B cell (primary cell): ENCODE results near the gene GBP2. TPM values are rescaled to one million over a fixed set of nuclear protein-coding genes. Genes with fewer than 3 reads are reported as not detected.

Source experiments
- ATAC-seq: fragments of 200-7000 bp; cut with Tn5 transposase; one replicate; pipeline ENCODE4 v1.10.0; 2021; ENCODE audit warnings: low read depth, mild to moderate bottlenecking, moderate number of reproducible peaks, moderate library complexity
- CTCF ChIA-PET: fragments of 350-600 bp; sonication (Branson Sonifier 250); formaldehyde crosslinking; loops from one replicate; lab custom pipeline; 2021; ENCODE audit warnings: antibody characterized with exemption, inconsistent platforms; lab: Charles Lee
- POLR2A ChIA-PET: fragments of 350-600 bp; sonication (Branson Sonifier 250); formaldehyde crosslinking; loops from one replicate; lab custom pipeline; 2021; ENCODE audit warnings: antibody characterized with exemption; lab: Charles Lee
- DNase-seq: peaks from one replicate; pipeline ENCODE4 v3.0.0; 2013
- H2AFZ ChIP-seq: 2 replicates; pipeline ENCODE4 v1.6.1; 2012; ENCODE audit warnings: mild to moderate bottlenecking, low read depth, low read length; ENCODE audit not compliant: insufficient read depth, poor library complexity, severe bottlenecking
- H3K27ac ChIP-seq, 2 donors: 1 replicate in 1 of 2; 2 replicates in 1 of 2; pipeline ENCODE4 v1.5.1; 2012 to 2013; ENCODE audit warnings: low read length in 2 of 2, mild to moderate bottlenecking in 2 of 2, moderate library complexity in 1 of 2
- H3K27me3 ChIP-seq, 4 experiments: fragments of 200-600 bp in 1 of 4; sonication (generic) in 1 of 4; replicated peaks in 1 of 4; 1 replicate in 2 of 4; 2 replicates in 2 of 4; pipeline versions ENCODE4 v1.6.1 to v1.7.0; 2013 to 2016; ENCODE audit warnings: low read length in 3 of 4, mild to moderate bottlenecking in 2 of 4, mixed read lengths in 1 of 4, moderate library complexity in 1 of 4; ENCODE audit not compliant: insufficient read depth in 4 of 4, control insufficient read depth in 3 of 4; ENCODE audit errors: control extremely low read depth in 1 of 4
- H3K36me3 ChIP-seq, 2 experiments: replicated peaks in 1 of 2; 1 replicate in 1 of 2; 2 replicates in 1 of 2; pipeline versions ENCODE4 v1.6.1 to v1.7.1; 2013; ENCODE audit warnings: low read length in 1 of 2; ENCODE audit not compliant: insufficient read depth in 2 of 2, control insufficient read depth in 1 of 2; ENCODE audit errors: control extremely low read depth in 1 of 2, extremely low read depth in 1 of 2
- H3K4me1 ChIP-seq, 2 donors: fragments of 200-600 bp in 1 of 2; sonication (generic) in 1 of 2; 1 replicate in 1 of 2; 2 replicates in 1 of 2; pipeline versions ENCODE4 v1.5.1 to v1.6.1; 2013 to 2017; ENCODE audit warnings: low read length in 2 of 2; ENCODE audit not compliant: control insufficient read depth in 2 of 2, insufficient read depth in 2 of 2
- H3K4me2 ChIP-seq: replicated peaks from 2 replicates; pipeline ENCODE3; 2012; ENCODE audit warnings: mild to moderate bottlenecking, low read depth, low read length; ENCODE audit not compliant: poor library complexity, severe bottlenecking
- H3K4me3 ChIP-seq, 5 experiments: fragments of 200-600 bp in 1 of 5; sonication (generic) in 1 of 5; 1 replicate in 3 of 5; 2 replicates in 2 of 5; pipeline versions ENCODE4 v1.5.1 to v1.7.0; 2011 to 2016; ENCODE audit warnings: low read length in 4 of 5, mild to moderate bottlenecking in 4 of 5, low read depth in 2 of 5, control low read depth in 1 of 5, moderate library complexity in 1 of 5; ENCODE audit not compliant: insufficient read depth in 1 of 5; ENCODE audit errors: control extremely low read depth in 1 of 5, extremely low read depth in 1 of 5
- H3K79me2 ChIP-seq: fragments of 200-600 bp; sonication (generic); one replicate; pipeline ENCODE4 v1.6.0; 2016; ENCODE audit warnings: low read length; ENCODE audit not compliant: control insufficient read depth, insufficient read depth
- H3K9ac ChIP-seq: fragments of 200-600 bp; sonication (generic); 2 replicates; pipeline ENCODE4 v1.6.1; 2017; ENCODE audit warnings: mild to moderate bottlenecking, low read length, moderate library complexity
- H3K9me3 ChIP-seq, 3 donors: one replicate each; pipeline versions ENCODE4 v1.6.1 to v1.7.1; 2013; ENCODE audit warnings: low read length in 2 of 3; ENCODE audit not compliant: control insufficient read depth in 2 of 3, insufficient read depth in 1 of 3; ENCODE audit errors: control extremely low read depth in 1 of 3
- H4K20me1 ChIP-seq: 2 replicates; pipeline ENCODE4 v1.6.0; 2012; ENCODE audit warnings: mild to moderate bottlenecking, low read length; ENCODE audit not compliant: insufficient read depth, control insufficient read depth, poor library complexity, severe bottlenecking
- H3K27ac Mint-ChIP-seq: one replicate; pipeline ENCODE4 v1.8.0; 2021; ENCODE audit warnings: mixed read lengths
- H3K27me3 Mint-ChIP-seq: one replicate; pipeline ENCODE4 v1.8.0; 2021; ENCODE audit warnings: mixed read lengths
- H3K4me1 Mint-ChIP-seq: one replicate; pipeline ENCODE4 v1.8.0; 2021; ENCODE audit warnings: mixed read lengths
- H3K4me3 Mint-ChIP-seq: one replicate; pipeline ENCODE4 v1.8.0; 2021; ENCODE audit warnings: mixed read lengths
- H3K9me3 Mint-ChIP-seq: one replicate; pipeline ENCODE4 v1.8.0; 2022; ENCODE audit warnings: mixed read lengths; ENCODE audit not compliant: insufficient read depth
- EZH2 ChIP-seq: IDR thresholded peaks from 2 replicates; pipeline ENCODE4 v1.6.1; 2012; ENCODE audit warnings: borderline replicate concordance, low read depth, mild to moderate bottlenecking, moderate library complexity, low read length; ENCODE audit not compliant: insufficient read depth, poor library complexity, severe bottlenecking
- WGBS: methylation state at CpG from one replicate; pipeline ENCODE4 v1.1.5; 2013; ENCODE audit warnings: missing lambda C conversion rate; ENCODE audit not compliant: insufficient coverage; 5-methylcytosine and 5-hydroxymethylcytosine counted together
- intact Hi-C: fragments of 100-400 bp; cut with micrococcal nuclease; formaldehyde crosslinking; loops from one replicate; pipeline ENCODE4 v1.10.0; 2022
- polyA plus RNA-seq: library from polyadenylated mRNA; depleted of rRNA; stranded (reverse); fragments of >200 nt; gene quantifications from 2 replicates; pipeline ENCODE4 v1.2.3, GENCODE V29; 2012
- total RNA-seq, 2 donors: library from RNA; stranded (reverse); fragments of 120-200 nt in 1 of 2; gene quantifications; 1 replicate in 1 of 2; 2 replicates in 1 of 2; pipeline versions ENCODE4 v1.2.3 to v1.2.4, GENCODE V29; 2013 to 2022
- TF ChIP-seq, protein P1 (sequence below): fragments of 200-600 bp; IDR thresholded peaks from one replicate; pipeline ENCODE4 v1.8.0; 2022; ENCODE audit warnings: antibody characterized with exemption, mild to moderate bottlenecking

Gene GBP2
- total and polyA plus RNA-seq, 2 donors (not counting 1 experiment from before 2014, with no cell fraction given), result 8.2 to 31.9 TPM

DNA sequence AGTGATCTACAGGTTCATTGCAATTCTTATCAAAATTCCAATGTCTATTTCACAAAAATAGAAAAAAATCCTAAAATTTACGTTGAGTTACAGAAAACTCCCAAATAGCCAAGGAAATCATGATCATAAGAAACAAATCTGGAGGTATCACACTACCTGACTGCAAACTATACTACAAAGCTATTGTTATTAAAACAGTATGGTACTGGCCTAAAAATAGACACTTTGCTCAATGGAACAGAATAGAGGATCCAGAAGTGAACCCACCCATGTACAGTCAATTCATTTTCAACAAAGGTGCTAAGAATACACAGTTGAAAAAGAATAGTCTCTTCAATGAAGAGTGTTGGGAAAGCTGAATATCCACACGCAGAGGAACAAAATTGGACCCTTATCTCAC is 30.2 kb downstream of the GBP2 start:
- Mint-ChIP-seq H3K9me3 (peaks cover 6% of the 10 kb centered on the region), H3K4me1 (no peaks in the 10 kb centered on the region), H3K4me3 (no peak overlapping the region), H3K27ac (no peak overlapping the region), H3K27me3 (no peaks in the 10 kb centered on the region)
- POLR2A ChIA-PET, result no interaction called here
- DNase-seq, result no peak
- whole genome bisulfite sequencing, result no CpG with 5 or more reads among the region's 2 CpGs
- TF ChIP-seq, protein P1, sequence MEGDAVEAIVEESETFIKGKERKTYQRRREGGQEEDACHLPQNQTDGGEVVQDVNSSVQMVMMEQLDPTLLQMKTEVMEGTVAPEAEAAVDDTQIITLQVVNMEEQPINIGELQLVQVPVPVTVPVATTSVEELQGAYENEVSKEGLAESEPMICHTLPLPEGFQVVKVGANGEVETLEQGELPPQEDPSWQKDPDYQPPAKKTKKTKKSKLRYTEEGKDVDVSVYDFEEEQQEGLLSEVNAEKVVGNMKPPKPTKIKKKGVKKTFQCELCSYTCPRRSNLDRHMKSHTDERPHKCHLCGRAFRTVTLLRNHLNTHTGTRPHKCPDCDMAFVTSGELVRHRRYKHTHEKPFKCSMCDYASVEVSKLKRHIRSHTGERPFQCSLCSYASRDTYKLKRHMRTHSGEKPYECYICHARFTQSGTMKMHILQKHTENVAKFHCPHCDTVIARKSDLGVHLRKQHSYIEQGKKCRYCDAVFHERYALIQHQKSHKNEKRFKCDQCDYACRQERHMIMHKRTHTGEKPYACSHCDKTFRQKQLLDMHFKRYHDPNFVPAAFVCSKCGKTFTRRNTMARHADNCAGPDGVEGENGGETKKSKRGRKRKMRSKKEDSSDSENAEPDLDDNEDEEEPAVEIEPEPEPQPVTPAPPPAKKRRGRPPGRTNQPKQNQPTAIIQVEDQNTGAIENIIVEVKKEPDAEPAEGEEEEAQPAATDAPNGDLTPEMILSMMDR, result no peak
- no peak for TF ChIP-seq EZH2
- intact Hi-C loops, result no loop called here
- H3K9me3 ChIP-seq, result peaks cover 1 to 4% (median 3%) of the 10 kb centered on the region in 3 donors
- H3K4me3 ChIP-seq, result no peak overlapping the region
- H3K27ac ChIP-seq, result no peak overlapping the region
- H2AFZ ChIP-seq, result no peak overlapping the region
- CTCF ChIA-PET, result no interaction called here
- H3K79me2 ChIP-seq, result no peaks in the 10 kb centered on the region
- no peaks in the 10 kb centered on the region for H3K36me3 ChIP-seq
- no peaks in the 10 kb centered on the region for H4K20me1 ChIP-seq
- no peaks in the 10 kb centered on the region for H3K4me1 ChIP-seq
- no peak overlapping the region for H3K9ac ChIP-seq
- no peak for ATAC-seq
- H3K4me2 ChIP-seq, result no peak overlapping the region
- H3K27me3 ChIP-seq, result no peaks in the 10 kb centered on the region

DNA sequence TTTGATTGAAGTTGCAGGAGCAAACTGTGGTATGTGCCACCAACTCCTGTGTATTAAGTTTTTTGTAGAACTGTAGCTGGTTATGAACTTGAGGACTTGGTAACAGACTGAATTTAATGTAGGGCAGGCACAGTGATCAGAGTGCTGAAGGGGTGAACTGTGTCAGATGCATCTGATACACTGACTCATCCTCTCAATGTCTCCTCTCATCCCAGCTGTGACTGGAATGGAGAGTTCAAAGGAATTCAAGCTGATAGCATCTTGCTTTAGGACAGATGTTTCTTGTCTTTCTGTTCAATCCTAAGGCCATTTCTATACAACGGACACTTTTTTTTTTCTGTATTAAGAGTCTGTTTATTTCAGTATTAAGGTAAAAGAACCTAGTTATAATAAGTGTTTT is 36.0 kb downstream of the GBP2 start:
- Mint-ChIP-seq H3K4me1 (no peaks in the 10 kb centered on the region), H3K27me3 (no peaks in the 10 kb centered on the region), H3K9me3 (no peaks in the 10 kb centered on the region), H3K4me3 (no peak overlapping the region), H3K27ac (no peak overlapping the region)
- Histone ChIP-seq H3K9me3 (peaks cover 0 to 1% (median 0%) of the 10 kb centered on the region in 3 donors), H3K79me2 (no peaks in the 10 kb centered on the region), H3K36me3 (no peaks in the 10 kb centered on the region), H3K4me1 (no peaks in the 10 kb centered on the region), H3K27ac (no peak overlapping the region), H3K4me3 (no peak overlapping the region), H3K4me2 (no peak overlapping the region), H3K27me3 (no peaks in the 10 kb centered on the region), H3K9ac (no peak overlapping the region), H2AFZ (no peak overlapping the region), H4K20me1 (no peaks in the 10 kb centered on the region)
- WGBS, result no CpG with 5 or more reads among the region's 1 CpG
- CTCF ChIA-PET, result interaction anchor here (0.9 to 1.2 kb wide), 4 partner anchors 11 to 269 kb away, joined by 3 to 7 read pairs (median 3); no protein-coding TSS in a partner anchor
- intact Hi-C loops, result loop anchor here (5.0 kb wide), 1 partner anchor 93 kb away; no protein-coding TSS in a partner anchor
- TF ChIP-seq, protein P1, result no peak
- ATAC-seq (no peak), DNase-seq (no peak)
- POLR2A ChIA-PET, result no interaction called here
